ENCODE measurements around the gene ABCG2.

The ABCG2 gene

DNA sequence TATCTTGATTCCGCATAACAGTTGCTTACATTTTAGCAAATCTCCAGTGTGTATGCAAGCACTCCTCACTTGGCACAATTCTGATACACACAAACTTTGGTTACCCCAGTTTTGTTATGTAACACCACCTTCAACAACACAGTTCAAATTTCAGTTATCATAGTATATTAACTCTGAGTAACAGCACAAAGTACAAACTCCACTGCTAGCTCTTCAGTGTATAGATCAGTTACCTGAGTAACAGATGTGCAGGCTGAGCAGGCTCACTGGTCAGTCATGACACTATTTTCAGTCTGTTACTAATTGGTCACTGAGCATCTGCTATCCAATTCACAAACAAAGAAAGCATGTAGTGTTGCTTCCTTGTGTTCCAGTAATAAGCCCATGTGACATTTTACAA, 95.6 kb downstream of the ABCG2 start:
- no peak for DNase-seq

DNA sequence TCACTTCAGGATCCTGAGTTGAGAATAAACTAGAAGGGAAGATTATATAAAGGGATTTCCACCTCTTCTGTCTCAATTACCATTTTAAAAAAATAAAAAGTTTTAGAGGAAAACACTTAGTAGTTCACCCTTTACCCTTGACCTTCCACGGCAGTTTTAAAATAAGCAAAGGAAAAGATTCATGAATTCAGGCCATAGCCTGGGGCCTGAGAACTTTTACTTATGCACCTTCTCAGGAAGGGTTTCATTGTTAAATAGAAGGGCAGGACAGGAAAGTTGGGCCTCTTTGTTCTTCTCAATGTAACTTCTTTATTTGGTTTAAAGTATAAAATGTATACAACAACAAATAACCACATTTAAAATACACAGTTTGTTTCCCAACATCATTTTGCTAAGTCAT, 96.1 kb downstream of the ABCG2 start:
- DNase-seq = no peak

DNA sequence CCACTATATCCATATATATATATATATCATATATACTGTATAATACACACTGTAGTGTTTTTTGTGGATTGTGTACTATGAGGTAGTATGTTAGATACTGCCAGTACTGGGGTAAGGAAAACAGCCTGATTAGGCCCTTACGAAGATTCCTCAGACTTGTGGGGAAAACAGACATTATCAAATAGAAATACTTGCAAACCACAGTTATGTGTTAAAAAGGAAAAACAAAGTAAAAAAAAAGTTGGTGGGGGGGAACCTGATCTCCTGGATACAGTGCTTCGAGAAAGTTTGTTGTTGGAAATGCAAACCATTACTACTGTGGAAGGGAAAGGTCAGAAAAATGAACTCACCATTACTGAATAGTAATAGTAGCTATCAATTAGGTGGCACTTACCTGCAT, 98.0 kb downstream of the ABCG2 start:
- DNase-seq = no peak

- no peak for DNase-seq
These were observed 98.7 kb downstream of the ABCG2 start for GRCh38 chr4:88059766-88060165.

DNA sequence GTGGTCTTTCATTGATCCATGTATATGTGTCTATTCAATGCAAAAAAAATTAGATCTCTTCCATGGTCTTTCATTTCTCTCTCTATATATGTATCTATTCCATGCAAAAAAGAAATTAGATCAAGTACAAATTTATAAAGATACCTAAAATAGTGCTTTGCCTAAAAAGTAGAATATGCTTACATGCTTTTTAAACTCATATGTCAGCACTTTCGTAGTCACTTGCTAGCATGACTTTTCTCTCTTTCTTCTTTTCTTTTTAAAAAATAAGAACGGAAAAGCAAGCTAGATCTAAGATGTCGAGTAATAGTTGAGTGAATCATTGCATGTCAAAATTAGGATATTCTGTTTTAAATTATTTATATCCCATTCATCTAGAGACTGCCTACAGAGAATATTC, 100.1 kb downstream of the ABCG2 start:
- no peak for DNase-seq

GRCh38 chr4:88054901-88055300, 103.5 kb downstream of the ABCG2 start:
- peak; percentile 1 for DNase-seq

DNA sequence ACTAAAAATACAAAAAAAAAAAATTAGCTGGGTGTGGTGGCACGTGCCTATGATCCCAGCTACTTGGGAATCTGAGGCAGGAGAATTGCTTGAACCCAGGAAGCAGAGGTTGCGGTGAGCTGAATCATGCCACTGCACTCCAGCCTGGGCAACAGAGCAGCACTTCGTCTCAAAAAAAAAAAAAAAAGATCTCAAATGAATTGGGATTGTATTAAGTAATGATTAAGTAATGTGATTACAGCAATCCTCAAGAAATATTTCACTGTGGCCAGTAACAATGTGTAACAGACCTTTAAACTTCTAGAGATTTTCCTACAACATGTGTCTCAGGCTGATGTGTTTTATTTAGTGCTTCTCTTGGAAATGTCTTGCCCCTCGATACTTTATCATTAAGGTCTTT, 104.2 kb downstream of the ABCG2 start:
- DNase-seq = no peak

GRCh38 chr4:88045021-88045420, 113.4 kb downstream of the ABCG2 start:
- DNase-seq = no peak

DNA sequence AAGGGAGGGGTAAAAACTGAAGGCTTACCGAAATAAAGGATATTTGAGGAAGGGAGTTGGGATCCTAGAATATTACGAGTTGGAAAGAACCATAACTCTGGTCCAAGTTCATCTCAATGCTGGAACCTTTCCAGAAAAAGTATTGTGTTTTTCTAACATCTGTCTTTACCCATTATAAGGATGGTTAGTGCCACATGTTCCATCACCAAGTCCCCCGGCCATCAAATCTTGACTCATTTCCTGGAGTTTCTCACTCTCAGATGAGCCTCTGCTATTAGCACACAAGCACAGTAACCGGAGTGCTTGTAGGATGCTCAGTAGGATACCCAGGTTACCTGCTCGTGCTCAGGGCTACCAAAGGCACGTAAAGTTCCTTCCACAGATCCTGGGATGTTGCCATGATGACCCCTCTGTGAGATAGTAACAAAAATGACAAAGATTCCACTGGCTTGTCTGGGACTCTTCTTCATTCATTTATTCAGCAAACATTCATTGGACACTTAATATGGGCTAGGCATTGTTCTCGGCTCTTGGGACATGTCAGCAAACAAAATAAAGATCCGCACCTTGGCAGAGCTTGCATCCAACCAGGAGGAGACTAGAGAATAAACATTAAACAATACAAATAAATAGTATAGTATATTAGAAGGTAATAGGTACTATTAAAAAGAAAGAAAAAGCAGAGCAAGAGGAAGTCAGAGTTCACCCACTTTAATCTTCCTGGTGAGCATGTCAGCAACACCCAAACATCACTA, 114.7 kb downstream of the ABCG2 start:
- DNase-seq = no peak

DNA sequence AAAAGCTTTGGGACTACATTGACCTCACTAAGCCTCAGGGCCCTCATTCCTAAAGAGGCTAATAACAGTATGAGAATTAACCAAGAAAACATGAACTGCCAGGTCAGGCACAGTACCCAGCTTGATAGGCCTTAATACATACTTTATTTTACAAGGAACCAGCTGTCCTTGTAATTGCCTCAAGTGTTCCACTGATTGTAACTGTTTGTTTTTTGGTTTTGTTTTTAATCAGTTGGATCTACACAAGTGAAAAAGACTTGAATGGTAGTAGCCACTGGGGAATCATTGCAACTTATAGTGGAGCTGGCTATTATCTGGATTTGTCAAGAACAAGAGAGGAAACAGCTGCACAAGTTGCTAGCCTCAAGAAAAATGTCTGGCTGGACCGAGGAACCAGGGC, 115.4 kb downstream of the ABCG2 start:
- no peak for DNase-seq

GRCh38 chr4:88041626-88042025, 116.8 kb downstream of the ABCG2 start:
- no peak for DNase-seq

GRCh38 chr4:88040707-88041106, 117.7 kb downstream of the ABCG2 start:
- no peak for DNase-seq

Data from NCI-H146 (cell line).